DND-41 (cell line): ENCODE measurements around the gene TUBG1.
A peak's percentile ranks its signal among the peaks of the same experiment; 100 is the strongest.

Experiments
- ATAC-seq: fragments of 200-7000 bp; cut with Tn5 transposase; 3 replicates; pipeline ENCODE4 v1.9.1; 2021; ENCODE audit warnings: low read depth; ENCODE audit not compliant: insufficient read depth
- DNase-seq: peaks from one replicate; pipeline ENCODE4 v3.0.0-alpha.2; 2020
- H2AFZ ChIP-seq: 2 replicates; pipeline ENCODE4 v1.6.0; 2012; ENCODE audit warnings: low read depth, low read length
- H3K27ac ChIP-seq: 2 replicates; pipeline ENCODE4 v1.5.1; 2012; ENCODE audit warnings: low read length, inconsistent platforms
- H3K27me3 ChIP-seq: fragments of 200-600 bp; sonication (generic); 2 replicates; pipeline ENCODE4 v1.6.0; 2012; ENCODE audit warnings: low read length, mild to moderate bottlenecking, inconsistent platforms; ENCODE audit not compliant: insufficient read depth, poor library complexity
- H3K36me3 ChIP-seq: 2 replicates; pipeline ENCODE4 v1.5.1; 2012; ENCODE audit warnings: low read length, inconsistent platforms; ENCODE audit not compliant: insufficient read depth
- H3K4me1 ChIP-seq: 2 replicates; pipeline ENCODE4 v1.5.1; 2012; ENCODE audit warnings: mild to moderate bottlenecking, low read length; ENCODE audit not compliant: insufficient read depth
- H3K4me2 ChIP-seq: 2 replicates; pipeline ENCODE4 v1.6.0; 2012; ENCODE audit warnings: mild to moderate bottlenecking, moderate library complexity, low read length, inconsistent platforms; ENCODE audit not compliant: insufficient read depth
- H3K4me3 ChIP-seq, 2 experiments: fragments of 200-600 bp in 1 of 2; shearing (Covaris generic) in 1 of 2; 2 replicates each; pipeline ENCODE4 v1.5.1; 2012 to 2016; ENCODE audit warnings: inconsistent platforms in 2 of 2, low read length in 2 of 2, mild to moderate bottlenecking in 2 of 2, low read depth in 1 of 2, moderate library complexity in 1 of 2
- H3K79me2 ChIP-seq: 2 replicates; pipeline ENCODE4 v1.6.0; 2012; ENCODE audit warnings: low read length, inconsistent platforms; ENCODE audit not compliant: insufficient read depth
- H3K9ac ChIP-seq: 2 replicates; pipeline ENCODE4 v1.6.0; 2012; ENCODE audit warnings: low read depth, mild to moderate bottlenecking, inconsistent platforms, low read length, moderate library complexity
- H3K9me3 ChIP-seq: 2 replicates; pipeline ENCODE4 v1.5.1; 2012; ENCODE audit warnings: low read length, moderate library complexity, mild to moderate bottlenecking, inconsistent platforms; ENCODE audit not compliant: insufficient read depth, severe bottlenecking
- H4K20me1 ChIP-seq: 2 replicates; pipeline ENCODE4 v1.6.0; 2012; ENCODE audit warnings: low read length; ENCODE audit not compliant: insufficient read depth
- EZH2 ChIP-seq: IDR thresholded peaks from 3 replicates; pipeline ENCODE4 v1.6.1; 2012; ENCODE audit warnings: borderline replicate concordance, low read depth, mild to moderate bottlenecking, moderate library complexity, low read length, inconsistent platforms; ENCODE audit not compliant: severe bottlenecking
- TF ChIP-seq, protein P1 (sequence below): IDR thresholded peaks from 2 replicates; pipeline ENCODE4 v1.5.1; 2012; ENCODE audit warnings: borderline replicate concordance, low read length, moderate library complexity, mild to moderate bottlenecking; ENCODE audit not compliant: poor library complexity, severe bottlenecking; ENCODE audit errors: extremely low read depth

Gene TUBG1

DNA sequence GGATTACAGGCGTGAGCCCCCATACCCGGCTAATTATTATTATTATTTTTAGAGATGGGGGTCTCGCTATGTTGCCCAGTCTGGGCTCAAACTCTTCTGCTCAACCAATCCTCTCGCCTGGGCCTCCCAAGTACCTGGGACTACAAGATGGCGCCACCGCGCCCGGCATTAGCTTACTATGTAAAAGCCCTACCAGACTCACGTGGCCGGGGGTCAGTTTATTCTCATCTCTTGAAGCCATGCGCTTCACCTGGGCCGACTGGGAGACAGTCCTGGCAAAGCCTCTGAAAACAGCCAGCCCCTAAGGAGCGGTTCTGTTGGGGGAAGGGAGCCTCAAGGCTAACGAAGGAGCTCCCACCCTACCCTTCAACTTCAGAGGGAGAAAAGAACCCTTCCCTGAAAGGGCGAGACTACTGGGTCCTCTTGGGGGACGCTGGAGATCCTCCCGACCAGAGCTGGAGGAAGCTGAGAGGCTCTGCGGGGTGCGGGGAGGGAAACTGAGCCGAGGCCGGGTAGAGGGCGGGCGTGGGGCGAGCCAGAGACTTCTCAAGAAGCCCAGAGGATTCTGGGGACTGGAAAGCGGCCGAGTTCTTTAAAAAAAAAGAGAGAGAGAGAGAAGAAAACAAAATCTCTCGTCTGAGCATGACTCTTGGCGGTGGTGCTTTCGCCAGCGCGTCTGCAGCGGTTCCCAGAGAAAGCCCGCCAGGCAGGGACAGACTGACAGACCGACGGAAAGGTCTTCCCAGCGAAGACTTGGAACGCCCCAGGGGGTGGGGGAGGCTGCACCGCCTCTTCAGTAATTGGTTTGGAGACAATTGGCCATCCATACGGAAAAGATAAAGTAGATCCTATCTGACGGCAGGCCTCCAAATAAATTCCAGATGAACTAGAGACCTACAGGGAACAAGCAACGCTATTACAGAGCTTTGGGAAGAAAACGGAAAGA, 44.0 kb downstream of the TUBG1 start:
- no peak for TF ChIP-seq EZH2
- TF ChIP-seq, protein P1, sequence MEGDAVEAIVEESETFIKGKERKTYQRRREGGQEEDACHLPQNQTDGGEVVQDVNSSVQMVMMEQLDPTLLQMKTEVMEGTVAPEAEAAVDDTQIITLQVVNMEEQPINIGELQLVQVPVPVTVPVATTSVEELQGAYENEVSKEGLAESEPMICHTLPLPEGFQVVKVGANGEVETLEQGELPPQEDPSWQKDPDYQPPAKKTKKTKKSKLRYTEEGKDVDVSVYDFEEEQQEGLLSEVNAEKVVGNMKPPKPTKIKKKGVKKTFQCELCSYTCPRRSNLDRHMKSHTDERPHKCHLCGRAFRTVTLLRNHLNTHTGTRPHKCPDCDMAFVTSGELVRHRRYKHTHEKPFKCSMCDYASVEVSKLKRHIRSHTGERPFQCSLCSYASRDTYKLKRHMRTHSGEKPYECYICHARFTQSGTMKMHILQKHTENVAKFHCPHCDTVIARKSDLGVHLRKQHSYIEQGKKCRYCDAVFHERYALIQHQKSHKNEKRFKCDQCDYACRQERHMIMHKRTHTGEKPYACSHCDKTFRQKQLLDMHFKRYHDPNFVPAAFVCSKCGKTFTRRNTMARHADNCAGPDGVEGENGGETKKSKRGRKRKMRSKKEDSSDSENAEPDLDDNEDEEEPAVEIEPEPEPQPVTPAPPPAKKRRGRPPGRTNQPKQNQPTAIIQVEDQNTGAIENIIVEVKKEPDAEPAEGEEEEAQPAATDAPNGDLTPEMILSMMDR: no peak
- DNase-seq: no peak
- no peaks in the 10 kb centered on the region for H3K36me3 ChIP-seq
- H3K4me1 ChIP-seq: peaks cover 2% of the 10 kb centered on the region; the same call in 1 of the 2 replicates
- no peak overlapping the region for H3K4me2 ChIP-seq
- H3K27me3 ChIP-seq: no peaks in the 10 kb centered on the region
- H3K9ac ChIP-seq: no peak overlapping the region
- no peaks in the 10 kb centered on the region for H3K9me3 ChIP-seq
- no peaks in the 10 kb centered on the region for H3K79me2 ChIP-seq
- H3K27ac ChIP-seq: no peak overlapping the region
- H2AFZ ChIP-seq: no peak overlapping the region
- H3K4me3 ChIP-seq: no peak overlapping the region
- ATAC-seq: no peak
- H4K20me1 ChIP-seq: no peaks in the 10 kb centered on the region

DNA sequence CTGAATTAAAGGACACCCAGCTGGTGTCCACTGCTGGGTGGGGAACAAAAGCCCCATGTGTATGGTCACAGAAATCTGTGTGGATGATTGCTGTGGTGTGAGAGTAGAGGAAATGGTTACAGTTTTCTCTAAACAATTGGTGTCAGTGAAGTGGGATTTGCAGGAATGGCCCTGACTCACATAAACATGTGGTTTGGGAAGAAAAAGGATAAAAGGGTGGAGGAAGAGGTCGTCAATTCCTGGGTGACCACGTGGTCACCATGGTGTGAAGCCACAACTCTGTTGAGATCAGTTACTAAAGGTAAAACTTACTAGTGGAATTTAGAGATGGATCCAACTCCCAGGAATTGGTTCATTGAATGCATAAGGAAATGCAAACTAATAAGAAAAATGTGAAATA, 46.0 kb downstream of the TUBG1 start:
- H3K27me3 ChIP-seq: no peaks in the 10 kb centered on the region
- no peak for DNase-seq
- no peak overlapping the region for H3K27ac ChIP-seq
- no peak overlapping the region for H3K4me2 ChIP-seq
- H4K20me1 ChIP-seq: no peaks in the 10 kb centered on the region
- TF ChIP-seq, protein P1: no peak
- TF ChIP-seq EZH2: no peak
- H3K4me1 ChIP-seq: peaks cover 17% of the 10 kb centered on the region
- no peak overlapping the region for H3K4me3 ChIP-seq
- peaks cover 4% of the 10 kb centered on the region for H3K79me2 ChIP-seq
- H3K9ac ChIP-seq: no peak overlapping the region
- H3K9me3 ChIP-seq: no peaks in the 10 kb centered on the region
- no peaks in the 10 kb centered on the region for H3K36me3 ChIP-seq
- H2AFZ ChIP-seq: no peak overlapping the region
- ATAC-seq: no peak

DNA sequence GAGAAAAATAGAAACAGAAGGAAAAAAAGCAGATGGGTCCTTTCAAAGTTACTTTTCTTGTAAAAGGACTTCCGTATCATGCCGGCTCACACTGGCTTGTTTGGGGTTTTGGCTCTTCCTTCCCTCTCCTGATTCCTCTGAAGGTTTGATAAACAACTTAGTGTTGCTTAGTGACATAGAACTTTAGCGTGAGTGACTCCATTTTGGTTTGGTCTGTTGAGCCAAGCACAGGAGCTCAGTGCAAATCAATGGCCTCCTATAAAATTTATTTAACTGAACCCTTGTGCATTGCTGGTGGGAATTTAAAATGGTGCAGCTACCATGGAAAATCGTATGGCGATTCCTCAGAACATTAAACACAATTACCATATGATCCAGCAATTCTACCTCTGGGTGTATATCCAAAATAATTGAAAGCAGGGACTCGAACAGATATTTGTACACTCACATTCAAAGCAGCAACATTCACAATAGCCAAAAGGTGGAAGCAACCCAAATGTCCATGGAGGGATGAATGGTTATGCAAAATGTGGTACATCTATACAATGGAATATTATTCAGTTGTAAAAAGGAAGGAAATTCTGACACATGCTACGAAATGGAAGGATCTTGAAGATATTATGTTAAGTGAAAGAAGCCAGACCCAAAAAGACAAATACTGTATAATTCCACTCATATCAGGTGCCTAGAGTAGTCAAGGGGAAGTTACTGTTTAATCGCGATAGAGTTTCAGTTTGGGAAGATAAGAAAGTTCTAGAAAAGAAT, 48.5 kb downstream of the TUBG1 start:
- Histone ChIP-seq H3K27ac (no peak overlapping the region), H3K4me3 (no peak overlapping the region), H4K20me1 (no peaks in the 10 kb centered on the region), H3K79me2 (peaks cover 4% of the 10 kb centered on the region), H3K4me1 (peaks cover 21% of the 10 kb centered on the region), H3K36me3 (peaks cover 10% of the 10 kb centered on the region; the same call in 1 of the 2 replicates), H3K27me3 (no peaks in the 10 kb centered on the region), H2AFZ (peak overlapping the region; percentile 74; the same call in 1 of the 2 replicates), H3K9me3 (no peaks in the 10 kb centered on the region), H3K9ac (no peak overlapping the region), H3K4me2 (peak overlapping the region; percentile 79; the same call in 1 of the 2 replicates)
- no peak for DNase-seq
- no peak for ATAC-seq
- no peak for TF ChIP-seq EZH2
- TF ChIP-seq, protein P1: no peak
